Kidney epithelial cell (primary cell): Measurements from ENCODE around the gene OR52N5. TPM values are rescaled to one million over a fixed set of nuclear protein-coding genes. Genes with fewer than 3 reads are reported as not detected.

Source experiments
- DNase-seq: peaks from one replicate; pipeline ENCODE4 v3.0.0-alpha.2; 2010; ENCODE audit warnings: low read depth
- H3K27me3 ChIP-seq: 2 replicates; pipeline ENCODE4 v1.6.0; 2011; ENCODE audit warnings: low read length; ENCODE audit not compliant: control insufficient read depth, insufficient read depth
- H3K36me3 ChIP-seq: 2 replicates; pipeline ENCODE4 v1.5.1; 2011; ENCODE audit warnings: low read length; ENCODE audit not compliant: control insufficient read depth, insufficient read depth
- H3K4me3 ChIP-seq: 2 replicates; pipeline ENCODE4 v1.5.1; 2011; ENCODE audit warnings: low read depth, mild to moderate bottlenecking, control low read depth, low read length
- total RNA-seq: library from RNA; depleted of rRNA; stranded (reverse); fragments of >200 nt; gene quantifications from 2 replicates; pipeline ENCODE4 v1.2.3, GENCODE V29; 2015
- TF ChIP-seq, protein P1 (sequence below): IDR thresholded peaks from 2 replicates; pipeline ENCODE4 v1.5.1; 2011; ENCODE audit warnings: mild to moderate bottlenecking, moderate library complexity, low read length, control low read depth, inconsistent platforms; ENCODE audit not compliant: insufficient read depth, poor library complexity, severe bottlenecking

OR52N5 gene
- not detected in 2 replicates for total RNA-seq

DNA sequence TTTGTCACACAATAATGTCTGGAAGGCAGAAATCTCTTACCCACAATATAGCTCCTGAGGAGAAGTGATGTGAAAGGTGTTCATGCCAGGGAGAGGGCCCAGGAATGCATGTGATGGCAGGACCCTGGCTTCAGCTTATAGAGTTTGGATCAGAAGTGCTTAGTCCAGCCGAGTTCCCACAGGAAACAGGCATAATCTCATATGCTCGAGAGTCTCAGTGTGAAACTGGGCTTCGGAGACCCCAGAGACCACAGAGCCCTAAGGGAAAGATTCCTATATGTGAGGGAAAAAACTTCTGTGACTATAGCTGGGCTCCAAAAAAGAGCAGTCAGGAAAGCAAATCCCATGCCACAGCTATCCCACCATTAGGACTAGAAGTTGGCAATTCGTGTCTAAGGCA, at the start of gene OR52N5:
Gene OR52N5, minus strand, starts transcription at position 101 of the 400 bp plus-strand sequence. CDS start 4,721 bp downstream, outside the sequence.
- DNase-seq = no peak

DNA sequence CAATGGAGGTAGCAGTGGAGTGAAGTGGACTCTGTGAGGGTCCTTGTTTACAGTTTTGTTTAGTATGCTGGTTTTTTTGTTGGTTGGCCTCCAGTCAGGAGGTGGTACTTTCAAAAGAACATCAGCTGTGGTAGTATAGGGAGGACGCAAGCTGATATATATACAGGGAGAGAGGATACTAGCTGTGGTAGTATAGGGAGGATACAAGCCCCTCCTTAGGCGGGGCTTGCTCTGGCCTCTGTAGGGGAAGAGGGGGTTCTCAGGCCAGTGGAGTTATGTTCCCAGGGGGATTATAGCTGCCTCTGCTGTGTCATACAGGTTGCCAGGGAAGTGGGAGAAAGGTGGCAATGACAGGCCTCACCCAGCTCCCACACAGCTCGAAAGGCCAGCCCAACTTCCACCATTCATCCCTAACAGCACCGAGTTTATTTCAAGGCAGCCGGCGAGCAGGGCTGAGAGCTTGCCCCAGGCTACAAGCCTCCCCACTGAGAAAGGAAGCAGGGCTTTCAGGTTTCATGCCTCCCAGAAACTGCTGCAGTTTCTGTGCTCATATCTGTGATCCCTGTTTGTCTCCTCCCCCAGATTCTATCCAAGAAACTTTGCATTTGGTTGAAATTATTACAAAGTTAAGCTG, 48.2 kb upstream of the OR52N5 start:
- Histone ChIP-seq H3K27me3 (no peaks in the 10 kb centered on the region), H3K36me3 (no peaks in the 10 kb centered on the region), H3K4me3 (no peak overlapping the region)
- no peak for DNase-seq
- TF ChIP-seq, protein P1, sequence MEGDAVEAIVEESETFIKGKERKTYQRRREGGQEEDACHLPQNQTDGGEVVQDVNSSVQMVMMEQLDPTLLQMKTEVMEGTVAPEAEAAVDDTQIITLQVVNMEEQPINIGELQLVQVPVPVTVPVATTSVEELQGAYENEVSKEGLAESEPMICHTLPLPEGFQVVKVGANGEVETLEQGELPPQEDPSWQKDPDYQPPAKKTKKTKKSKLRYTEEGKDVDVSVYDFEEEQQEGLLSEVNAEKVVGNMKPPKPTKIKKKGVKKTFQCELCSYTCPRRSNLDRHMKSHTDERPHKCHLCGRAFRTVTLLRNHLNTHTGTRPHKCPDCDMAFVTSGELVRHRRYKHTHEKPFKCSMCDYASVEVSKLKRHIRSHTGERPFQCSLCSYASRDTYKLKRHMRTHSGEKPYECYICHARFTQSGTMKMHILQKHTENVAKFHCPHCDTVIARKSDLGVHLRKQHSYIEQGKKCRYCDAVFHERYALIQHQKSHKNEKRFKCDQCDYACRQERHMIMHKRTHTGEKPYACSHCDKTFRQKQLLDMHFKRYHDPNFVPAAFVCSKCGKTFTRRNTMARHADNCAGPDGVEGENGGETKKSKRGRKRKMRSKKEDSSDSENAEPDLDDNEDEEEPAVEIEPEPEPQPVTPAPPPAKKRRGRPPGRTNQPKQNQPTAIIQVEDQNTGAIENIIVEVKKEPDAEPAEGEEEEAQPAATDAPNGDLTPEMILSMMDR = no peak

More for the DNA sequence above, at the start of gene OR52N5:
- Histone ChIP-seq H3K36me3 (no peaks in the 10 kb centered on the region), H3K27me3 (no peaks in the 10 kb centered on the region), H3K4me3 (no peak within 1 kb of the TSS)
- TF ChIP-seq, protein P1 = no peak

DNA sequence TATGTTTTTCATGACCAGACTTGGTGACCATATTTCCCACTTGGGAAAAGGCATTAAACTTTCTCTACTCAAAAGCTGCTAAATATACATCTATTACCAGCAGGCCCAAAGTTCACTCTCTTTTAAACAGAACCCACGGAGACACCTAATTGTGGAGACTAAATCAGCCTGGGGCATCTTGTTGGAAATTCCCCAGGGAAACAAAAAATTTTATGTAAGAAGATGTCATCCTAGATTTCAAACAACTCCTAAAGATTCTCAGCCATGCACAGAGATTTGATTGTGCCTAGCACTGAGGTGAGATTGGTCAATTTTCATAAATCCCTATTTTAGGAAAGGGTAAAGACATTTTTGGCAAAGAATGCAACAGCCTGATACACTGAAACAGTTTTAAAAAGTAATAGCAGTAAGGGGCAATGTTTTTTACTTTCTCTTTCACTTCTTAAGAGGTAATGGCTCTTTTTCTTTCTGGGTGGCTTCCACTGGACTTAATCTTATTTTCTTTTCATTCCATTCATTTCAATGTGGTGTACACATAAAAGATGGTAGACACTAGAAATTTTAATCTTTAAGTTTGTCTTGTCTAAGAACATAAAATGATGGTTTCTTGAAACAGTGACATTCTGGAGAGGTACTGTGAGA, 35.2 kb upstream of the OR52N5 start:
- no peaks in the 10 kb centered on the region for H3K36me3 ChIP-seq
- no peak overlapping the region for H3K4me3 ChIP-seq
- TF ChIP-seq, protein P1 = no peak
- no peaks in the 10 kb centered on the region for H3K27me3 ChIP-seq
- DNase-seq = no peak

DNA sequence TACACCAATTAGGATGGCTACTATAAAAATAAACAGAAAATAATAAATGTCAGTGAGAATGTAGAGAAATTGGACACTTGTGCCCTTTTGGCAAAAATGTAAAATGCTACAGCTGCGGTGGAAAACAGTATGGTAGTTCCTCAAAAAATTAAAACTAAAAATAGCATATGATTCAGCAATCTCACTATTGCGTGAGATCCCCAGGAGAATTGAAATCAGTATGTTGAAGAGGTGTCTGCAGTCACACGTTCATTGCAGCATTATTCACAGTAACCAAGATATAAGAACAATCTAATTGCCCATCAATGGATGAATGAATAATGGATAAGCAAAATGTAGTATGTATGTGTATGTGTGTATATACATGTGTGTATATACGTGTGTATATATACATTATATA, 32.4 kb upstream of the OR52N5 start:
- H3K36me3 ChIP-seq = no peaks in the 10 kb centered on the region
- no peak for DNase-seq
- TF ChIP-seq, protein P1 = no peak
- H3K4me3 ChIP-seq = no peak overlapping the region
- H3K27me3 ChIP-seq = no peaks in the 10 kb centered on the region

DNA sequence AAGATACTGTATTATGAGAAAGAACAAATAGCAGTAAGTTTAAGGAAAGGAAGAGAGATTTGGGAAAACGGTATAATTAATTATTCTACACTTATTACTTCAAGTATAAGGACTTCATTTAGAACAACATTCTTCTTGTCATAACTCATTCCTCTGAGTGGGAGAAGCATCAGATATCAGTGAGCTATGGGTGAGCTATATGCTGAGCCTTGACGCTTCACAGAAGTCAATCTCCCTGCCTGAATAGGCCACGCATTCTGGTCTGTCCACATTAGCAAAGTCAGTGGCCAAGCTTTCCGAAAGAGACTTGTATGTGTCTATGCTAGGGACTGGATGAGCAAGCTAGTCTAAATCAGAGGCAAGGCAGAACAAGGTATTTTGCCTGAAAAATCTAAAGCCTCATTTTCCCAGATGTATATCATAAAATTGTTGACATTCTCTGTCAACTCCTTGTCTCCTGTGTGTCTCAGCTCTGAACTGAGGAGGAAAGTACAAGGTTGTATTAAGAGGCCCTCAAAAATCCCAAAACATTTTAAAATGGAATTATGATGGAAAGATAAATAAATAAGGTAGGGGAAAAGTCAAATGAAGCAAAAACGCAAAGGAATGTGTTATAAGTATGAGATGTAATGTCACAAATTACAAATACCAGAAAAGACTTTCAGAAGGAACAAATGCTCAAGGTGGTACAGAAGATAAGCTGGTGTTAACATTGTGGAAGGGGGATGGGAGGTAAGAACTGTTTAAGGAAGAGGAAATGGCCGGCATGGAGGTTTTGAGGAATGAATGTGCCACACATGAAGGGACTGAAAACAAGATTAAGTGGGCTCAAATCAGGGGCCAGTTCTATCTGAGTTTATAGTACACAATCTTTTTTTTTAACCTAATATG, 27.0 kb upstream of the OR52N5 start:
- no peak for DNase-seq
- H3K36me3 ChIP-seq = no peaks in the 10 kb centered on the region
- TF ChIP-seq, protein P1 = no peak
- peaks cover 7% of the 10 kb centered on the region for H3K27me3 ChIP-seq
- H3K4me3 ChIP-seq = no peak overlapping the region
